ENCODE results near the gene C17orf107.

C17orf107 gene

GRCh38 chr17:4949321-4950074 lies 50.2 kb downstream of the C17orf107 start:
- H2AFZ ChIP-seq (ENCODE audit: low read depth, low read length): no peak overlapping the region
- peak overlapping the region; percentile 100 for H3K27ac ChIP-seq (ENCODE audit: low read length)
- peak overlapping the region; percentile 100 for H3K9ac ChIP-seq (ENCODE audit: low read length)
- peaks cover 58% of the 10 kb centered on the region for H3K79me2 ChIP-seq (ENCODE audit: low read length)
- H3K36me3 ChIP-seq (replicated peaks; ENCODE audit: low read depth, low read length): peaks cover 34% of the 10 kb centered on the region
- H3K4me1 ChIP-seq (ENCODE audit: low read length): peaks cover 32% of the 10 kb centered on the region
- H3K9me3 ChIP-seq (ENCODE audit: insufficient read depth, low read length): no peaks in the 10 kb centered on the region
- peaks cover 22% of the 10 kb centered on the region for H4K20me1 ChIP-seq (ENCODE audit: insufficient read depth, low read length)
- H3K27me3 ChIP-seq (ENCODE audit: low read depth, low read length): no peaks in the 10 kb centered on the region
- peak overlapping the region; percentile 89 for H3K4me2 ChIP-seq (ENCODE audit: low read length)
- H3K4me3 ChIP-seq (ENCODE audit: low read length): peak overlapping the region; percentile 99
- TF ChIP-seq EZH2phosphoT487 (IDR thresholded peaks at IDR 0.05; ENCODE audit: low read depth) (no peak), CTCF (IDR thresholded peaks at IDR 0.05; ENCODE audit: low read depth, low read length) (no peak)

GRCh38 chr17:4950075-4950745 lies 50.9 kb downstream of the C17orf107 start:
- no peaks in the 10 kb centered on the region for H3K27me3 ChIP-seq (ENCODE audit: low read depth, low read length)
- no peaks in the 10 kb centered on the region for H3K9me3 ChIP-seq (ENCODE audit: insufficient read depth, low read length)
- H2AFZ ChIP-seq (ENCODE audit: low read depth, low read length): no peak overlapping the region
- peaks cover 16% of the 10 kb centered on the region for H4K20me1 ChIP-seq (ENCODE audit: insufficient read depth, low read length)
- H3K4me2 ChIP-seq (ENCODE audit: low read length): peak overlapping the region; percentile 89
- H3K4me1 ChIP-seq (ENCODE audit: low read length): peaks cover 25% of the 10 kb centered on the region
- TF ChIP-seq EZH2phosphoT487 (IDR thresholded peaks at IDR 0.05; ENCODE audit: low read depth) (no peak), CTCF (IDR thresholded peaks at IDR 0.05; ENCODE audit: low read depth, low read length) (no peak)
- peaks cover 51% of the 10 kb centered on the region for H3K79me2 ChIP-seq (ENCODE audit: low read length)
- H3K9ac ChIP-seq (ENCODE audit: low read length): peak overlapping the region; percentile 100
- peak overlapping the region; percentile 100 for H3K27ac ChIP-seq (ENCODE audit: low read length)
- peaks cover 29% of the 10 kb centered on the region for H3K36me3 ChIP-seq (replicated peaks; ENCODE audit: low read depth, low read length)
- H3K4me3 ChIP-seq (ENCODE audit: low read length): peak overlapping the region; percentile 99

- Histone ChIP-seq H2AFZ (ENCODE audit: low read depth, low read length) (no peak within 1 kb of the TSS), H3K79me2 (ENCODE audit: low read length) (peaks cover 45% of the 10 kb centered on the region), H4K20me1 (ENCODE audit: insufficient read depth, low read length) (peaks cover 11% of the 10 kb centered on the region; the same call in 1 of the 2 replicates), H3K9me3 (ENCODE audit: insufficient read depth, low read length) (no peaks in the 10 kb centered on the region), H3K9ac (ENCODE audit: low read length) (peak within 1 kb of the TSS; percentile 100), H3K27ac (ENCODE audit: low read length) (peak within 1 kb of the TSS; percentile 100), H3K4me2 (ENCODE audit: low read length) (peak within 1 kb of the TSS; percentile 89), H3K36me3 (replicated peaks; ENCODE audit: low read depth, low read length) (peaks cover 23% of the 10 kb centered on the region), H3K27me3 (ENCODE audit: low read depth, low read length) (no peaks in the 10 kb centered on the region), H3K4me1 (ENCODE audit: low read length) (peaks cover 19% of the 10 kb centered on the region), H3K4me3 (ENCODE audit: low read length) (peak within 1 kb of the TSS; percentile 99)
- TF ChIP-seq CTCF (IDR thresholded peaks at IDR 0.05; ENCODE audit: low read depth, low read length) (no peak), EZH2phosphoT487 (IDR thresholded peaks at IDR 0.05; ENCODE audit: low read depth) (no peak)
Measured at GRCh38 chr17:4950746-4951204, 51.4 kb downstream of the C17orf107 start, which contains the start of gene ENO3. Gene ENO3, plus strand, starts transcription at chr17:4951119. Its CDS starts 711 bp downstream, at chr17:4951830.

- Histone ChIP-seq H3K4me3 (ENCODE audit: low read length) (peak overlapping the region; percentile 99), H2AFZ (ENCODE audit: low read depth, low read length) (no peak overlapping the region), H3K36me3 (replicated peaks; ENCODE audit: low read depth, low read length) (peaks cover 16% of the 10 kb centered on the region), H3K4me1 (ENCODE audit: low read length) (peaks cover 14% of the 10 kb centered on the region), H3K4me2 (ENCODE audit: low read length) (peak overlapping the region; percentile 89), H3K79me2 (ENCODE audit: low read length) (peaks cover 38% of the 10 kb centered on the region), H3K9ac (ENCODE audit: low read length) (peak overlapping the region; percentile 100), H3K27ac (ENCODE audit: low read length) (peak overlapping the region; percentile 100), H3K9me3 (ENCODE audit: insufficient read depth, low read length) (no peaks in the 10 kb centered on the region), H4K20me1 (ENCODE audit: insufficient read depth, low read length) (peaks cover 4% of the 10 kb centered on the region; the same call in 1 of the 2 replicates), H3K27me3 (ENCODE audit: low read depth, low read length) (no peaks in the 10 kb centered on the region)
- TF ChIP-seq CTCF (IDR thresholded peaks at IDR 0.05; ENCODE audit: low read depth, low read length) (no peak), EZH2phosphoT487 (IDR thresholded peaks at IDR 0.05; ENCODE audit: low read depth) (no peak)
Measured at GRCh38 chr17:4951486-4951885, 52.1 kb downstream of the C17orf107 start.
